ENCODE measurements around the gene ZP4.
"Not testable (repeated sequence)": the region's sequence is repeated elsewhere in the genome, so short reads cannot be mapped to it uniquely, and the experiment has no call there.

GRCh38 chr1:237843516-237843915 lies 47.2 kb downstream of the ZP4 start:
- not testable (repeated sequence) for TF ChIP-seq CTCF (IDR thresholded peaks at IDR 0.05 in 8 of 11, conservative IDR thresholded peaks at IDR 0.05 in 3 of 11); POLR2A (IDR thresholded peaks at IDR 0.05); POLR2AphosphoS5 (IDR thresholded peaks at IDR 0.05)
